IMR-90 (cell line): ENCODE measurements around the gene RAD18. TPM values are rescaled to one million over a fixed set of nuclear protein-coding genes. Genes with fewer than 3 reads are reported as not detected.
A peak's percentile ranks its signal among the peaks of the same experiment; 100 is the strongest.

Experiments
- ATAC-seq: fragments of 200-7000 bp; cut with Tn5 transposase; 2 replicates; pipeline ENCODE4 v1.9.1; 2020; ENCODE audit warnings: low read depth, mild to moderate bottlenecking, moderate library complexity
- BruUV-seq: library from RNA; stranded (reverse); fragments of 400-500 nt; replicated peaks from 2 replicates; lab custom pipeline; 2021; lab: Mats Ljungman, UMichigan
- CTCF ChIA-PET: fragments of 300-600 bp; formaldehyde crosslinking; extraction: SDS; loops from one replicate; lab custom pipeline; 2021; ENCODE audit warnings: antibody characterized with exemption; lab: Yijun Ruan, JAX
- POLR2A ChIA-PET: fragments of 300-600 bp; sonication (Branson Sonifier 250); formaldehyde crosslinking; loops from one replicate; lab custom pipeline; 2022; ENCODE audit warnings: antibody characterized with exemption; ENCODE audit not compliant: unreplicated experiment; lab: Charles Lee
- DNase-seq: peaks from one replicate; pipeline ENCODE4 v3.0.0; 2013
- H2AFZ ChIP-seq: replicated peaks from 2 replicates; pipeline ENCODE3; 2013; ENCODE audit warnings: low read length, mild to moderate bottlenecking; ENCODE audit not compliant: poor library complexity
- H2AK5ac ChIP-seq: 2 replicates; pipeline ENCODE4 v1.6.1; 2013; ENCODE audit warnings: low read depth, low read length, inconsistent platforms
- H2AK9ac ChIP-seq: replicated peaks from 2 replicates; pipeline ENCODE3; 2013; ENCODE audit warnings: mild to moderate bottlenecking, low read depth, low read length, moderate library complexity; ENCODE audit not compliant: poor library complexity
- H2BK120ac ChIP-seq: 2 replicates; pipeline ENCODE4 v1.6.1; 2013; ENCODE audit warnings: low read depth, low read length, inconsistent platforms
- H2BK15ac ChIP-seq: 3 replicates; pipeline ENCODE4 v1.6.1; 2013; ENCODE audit warnings: low read depth, low read length, inconsistent platforms
- H2BK20ac ChIP-seq: 2 replicates; pipeline ENCODE4 v1.6.1; 2013; ENCODE audit warnings: low read depth, mild to moderate bottlenecking, inconsistent platforms, low read length, moderate library complexity
- H2BK5ac ChIP-seq: 2 replicates; pipeline ENCODE4 v1.6.1; 2013; ENCODE audit warnings: mild to moderate bottlenecking, low read depth, low read length, inconsistent platforms; ENCODE audit not compliant: poor library complexity, severe bottlenecking
- H3K14ac ChIP-seq: replicated peaks from 2 replicates; pipeline ENCODE4 v1.6.1; 2013; ENCODE audit warnings: low read depth, low read length, inconsistent platforms
- H3K18ac ChIP-seq: 2 replicates; pipeline ENCODE4 v1.6.1; 2013; ENCODE audit warnings: low read depth, low read length, control low read depth
- H3K23ac ChIP-seq: 2 replicates; pipeline ENCODE4 v1.6.1; 2013; ENCODE audit warnings: low read depth, low read length, inconsistent platforms
- H3K27ac ChIP-seq: 2 replicates; pipeline ENCODE4 v1.5.1; 2013; ENCODE audit warnings: mild to moderate bottlenecking, control low read depth, low read length; ENCODE audit not compliant: insufficient read depth
- H3K27me3 ChIP-seq: 2 replicates; pipeline ENCODE4 v1.6.1; 2013; ENCODE audit warnings: low read length; ENCODE audit not compliant: control insufficient read depth, insufficient read depth
- H3K36me3 ChIP-seq: 2 replicates; pipeline ENCODE4 v1.6.1; 2013; ENCODE audit warnings: low read length, mixed read lengths; ENCODE audit not compliant: control insufficient read depth, insufficient read depth
- H3K4ac ChIP-seq: 2 replicates; pipeline ENCODE4 v1.6.1; 2013; ENCODE audit warnings: low read depth, low read length, inconsistent platforms
- H3K4me1 ChIP-seq: 2 replicates; pipeline ENCODE4 v1.6.1; 2013; ENCODE audit warnings: low read length, mixed read lengths; ENCODE audit not compliant: control insufficient read depth, insufficient read depth
- H3K4me2 ChIP-seq: 2 replicates; pipeline ENCODE4 v1.6.1; 2013; ENCODE audit warnings: low read depth, mild to moderate bottlenecking, control low read depth, low read length, moderate library complexity
- H3K4me3 ChIP-seq: 2 replicates; pipeline ENCODE4 v1.5.1; 2013; ENCODE audit warnings: low read depth, mild to moderate bottlenecking, control low read depth, low read length, moderate library complexity; ENCODE audit not compliant: insufficient read depth
- H3K56ac ChIP-seq: 2 replicates; pipeline ENCODE4 v1.6.1; 2013; ENCODE audit warnings: low read length, inconsistent platforms; ENCODE audit not compliant: insufficient read depth; ENCODE audit errors: extremely low read depth
- H3K79me1 ChIP-seq, 2 experiments: 2 replicates each; pipeline ENCODE4 v1.6.1; 2013; ENCODE audit warnings: low read length in 2 of 2, inconsistent platforms in 1 of 2, low read depth in 1 of 2
- H3K9ac ChIP-seq: 2 replicates; pipeline ENCODE4 v1.6.1; 2013; ENCODE audit warnings: low read depth, low read length, control low read depth
- H3K9me1 ChIP-seq: 2 replicates; pipeline ENCODE4 v1.6.1; 2013; ENCODE audit warnings: low read length, inconsistent platforms; ENCODE audit not compliant: insufficient read depth
- H3K9me3 ChIP-seq: 2 replicates; pipeline ENCODE4 v1.6.1; 2013; ENCODE audit warnings: low read length; ENCODE audit not compliant: control insufficient read depth, insufficient read depth
- H4K20me1 ChIP-seq: 2 replicates; pipeline ENCODE4 v1.6.1; 2013; ENCODE audit warnings: low read length, inconsistent platforms; ENCODE audit not compliant: insufficient read depth
- H4K5ac ChIP-seq: 2 replicates; pipeline ENCODE4 v1.6.1; 2013; ENCODE audit warnings: mild to moderate bottlenecking, low read depth, low read length, control low read depth
- H4K8ac ChIP-seq, 2 experiments: 2 replicates each; pipeline ENCODE4 v1.6.1; 2013; ENCODE audit warnings: low read depth in 2 of 2, low read length in 2 of 2, control low read depth in 1 of 2, inconsistent platforms in 1 of 2
- H4K91ac ChIP-seq: 2 replicates; pipeline ENCODE4 v1.6.1; 2013; ENCODE audit warnings: low read depth, low read length, inconsistent platforms; ENCODE audit not compliant: insufficient read depth
- MAFK ChIP-seq: IDR thresholded peaks from 2 replicates; pipeline ENCODE4 v1.6.1; 2012; ENCODE audit warnings: low read depth, low read length, improper control_type of control experiment
- NFE2L2 ChIP-seq: fragments of 150-350 bp; IDR thresholded peaks from 2 replicates; pipeline ENCODE4 v1.6.1; 2016; ENCODE audit warnings: low read depth, mild to moderate bottlenecking, low read length
- RAD21 ChIP-seq: IDR thresholded peaks from 2 replicates; pipeline ENCODE4 v1.6.1; 2012; ENCODE audit warnings: low read length, improper control_type of control experiment
- RFX5 ChIP-seq: IDR thresholded peaks from 2 replicates; pipeline ENCODE4 v1.8.0; 2012; ENCODE audit warnings: low read depth, mild to moderate bottlenecking, low read length, moderate library complexity
- SMC3 ChIP-seq: fragments of 150-350 bp; IDR thresholded peaks from 2 replicates; pipeline ENCODE4 v1.6.1; 2016; ENCODE audit warnings: low read depth, mild to moderate bottlenecking, antibody characterized with exemption, low read length, moderate library complexity
- WGBS, 2 experiments: methylation state at CpG; one replicate each; pipeline versions ENCODE4 v1.1.5 to v1.1.7; 2013; ENCODE audit warnings: missing lambda C conversion rate in 2 of 2; ENCODE audit not compliant: insufficient read length in 1 of 2; ENCODE audit errors: extremely low coverage in 2 of 2; 5-methylcytosine and 5-hydroxymethylcytosine counted together
- dilution Hi-C: fragments of 300-500 bp; cut with HindIII; formaldehyde crosslinking; loops from one replicate; pipeline ENCODE4 v1.14.3; 2018; ENCODE audit warnings: low sequenced_read_pairs; ENCODE audit not compliant: unreplicated experiment
- in situ Hi-C: fragments of 300-500 bp; cut with MboI; formaldehyde crosslinking; loops from 3 replicates; pipeline ENCODE4 v1.14.3; 2019; ENCODE audit warnings: low sequenced_read_pairs, inconsistent platforms, mixed read lengths
- intact Hi-C: fragments of 100-400 bp; cut with micrococcal nuclease; formaldehyde crosslinking; loops from 2 replicates; pipeline ENCODE4 v1.10.0; 2022
- polyA plus RNA-seq, 3 experiments: library from polyadenylated mRNA; depleted of rRNA; stranded (reverse); fragments of >200 nt; gene quantifications; 2 replicates each; pipeline ENCODE4 v1.2.3, GENCODE V29; 2012; ENCODE audit warnings: low replicate concordance in 1 of 3
- total RNA-seq: library from RNA; depleted of rRNA; stranded (reverse); fragments of >200 nt; gene quantifications from 2 replicates; pipeline ENCODE4 v1.2.3, GENCODE V29; 2012

The RAD18 gene
- total and polyA plus RNA-seq, 2 of the 4 experiments (the other 2 are of a cell fraction) = 8.2 to 17.2 TPM

DNA sequence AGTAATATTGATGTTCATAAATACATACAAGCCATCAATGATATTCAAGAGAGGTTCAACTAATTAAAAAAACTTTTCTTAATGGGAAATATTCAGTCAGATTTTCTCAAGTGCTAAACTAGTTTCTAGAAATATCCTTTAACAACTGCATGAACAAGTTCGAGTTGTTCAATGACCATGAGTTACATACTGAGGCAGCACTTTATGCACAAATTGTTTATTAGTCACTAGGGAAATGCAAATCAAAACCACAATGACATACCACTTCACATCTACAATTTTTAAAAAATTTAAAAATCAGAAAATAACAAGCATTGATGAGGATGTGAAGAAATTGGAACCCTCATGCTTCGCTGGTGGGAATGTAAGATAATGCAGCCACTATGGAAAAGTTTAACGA, 62.4 kb downstream of the RAD18 start:
- peaks cover 3 to 10% of the 10 kb centered on the region in 2 experiments; a peak in 2 of 4 replicates for H3K79me1 ChIP-seq
- no peak overlapping the region for H2AK5ac ChIP-seq
- H3K14ac ChIP-seq = no peak overlapping the region
- H3K36me3 ChIP-seq = no peaks in the 10 kb centered on the region
- H3K23ac ChIP-seq = no peak overlapping the region
- TF ChIP-seq SMC3 (no peak), RAD21 (no peak), RFX5 (no peak), NFE2L2 (no peak), MAFK (no peak)
- H2AK9ac ChIP-seq = no peak overlapping the region
- no peak overlapping the region for H3K56ac ChIP-seq
- no peaks in the 10 kb centered on the region for H3K27me3 ChIP-seq
- no peak for DNase-seq
- no peak overlapping the region for H3K27ac ChIP-seq
- H2BK5ac ChIP-seq = no peak overlapping the region
- H3K4me1 ChIP-seq = peaks cover 6% of the 10 kb centered on the region
- H2BK120ac ChIP-seq = no peak overlapping the region
- H2BK20ac ChIP-seq = no peak overlapping the region
- no peak for ATAC-seq
- H4K20me1 ChIP-seq = no peaks in the 10 kb centered on the region
- no peak overlapping the region for H4K91ac ChIP-seq
- ChIA-PET CTCF (interaction anchor here (0.6 kb wide), 1 partner anchor 137 kb away, joined by 4 read pairs; no protein-coding TSS in a partner anchor), POLR2A (no interaction called here)
- no peak overlapping the region for H3K4ac ChIP-seq
- no peak overlapping the region for H4K5ac ChIP-seq
- WGBS, 2 experiments = no CpG with 5 or more reads among the region's 3 CpGs
- H4K8ac ChIP-seq = peak overlapping the region in 1 of 2 experiments; percentile 14; a peak in 1 of 4 replicates
- no peak overlapping the region for H3K4me3 ChIP-seq
- dilution Hi-C loops = no loop called here
- no peak overlapping the region for H2BK15ac ChIP-seq
- no peaks in the 10 kb centered on the region for H3K9me3 ChIP-seq
- H3K4me2 ChIP-seq = no peak overlapping the region
- no peak overlapping the region for H3K9ac ChIP-seq
- H2AFZ ChIP-seq = no peak overlapping the region
- in situ Hi-C loops = no loop called here
- no peaks in the 10 kb centered on the region for H3K9me1 ChIP-seq
- intact Hi-C loops = no loop called here
- H3K18ac ChIP-seq = no peak overlapping the region
- BruUV-seq = no TSS peak
